Smooth muscle cell (in vitro differentiated cells): ENCODE results near the gene TSC1. TPM values are rescaled to one million over a fixed set of nuclear protein-coding genes. Genes with fewer than 3 reads are reported as not detected.

Experiments used
- DNase-seq: peaks from one replicate; lab custom pipeline; 2025; ENCODE audit not compliant: unreplicated experiment; lab: John Stamatoyannopoulos, UW
- H2AFZ ChIP-seq: fragments of 200-600 bp; sonication (generic); 2 replicates; pipeline ENCODE4 v1.6.0; 2016; ENCODE audit warnings: antibody characterized with exemption, low read depth, mild to moderate bottlenecking
- H3F3A ChIP-seq: fragments of 200-600 bp; sonication (generic); 2 replicates; pipeline ENCODE4 v1.6.0; 2017; ENCODE audit warnings: antibody characterized with exemption, low read depth
- H3K27ac ChIP-seq: fragments of 200-600 bp; sonication (generic); 2 replicates; pipeline ENCODE4 v1.5.1; 2016; ENCODE audit warnings: low read depth, mild to moderate bottlenecking
- H3K27me3 ChIP-seq: fragments of 200-600 bp; sonication (generic); 2 replicates; pipeline ENCODE4 v1.6.1; 2016; ENCODE audit warnings: low read depth, mild to moderate bottlenecking
- H3K36me3 ChIP-seq: fragments of 200-600 bp; sonication (generic); 2 replicates; pipeline ENCODE4 v1.5.1; 2016; ENCODE audit warnings: low read depth
- H3K4me1 ChIP-seq: fragments of 200-600 bp; sonication (generic); 2 replicates; pipeline ENCODE4 v1.5.1; 2016; ENCODE audit warnings: low read depth
- H3K4me2 ChIP-seq: fragments of 200-600 bp; sonication (generic); 2 replicates; pipeline ENCODE4 v1.6.0; 2016; ENCODE audit warnings: mild to moderate bottlenecking
- H3K4me3 ChIP-seq: fragments of 200-600 bp; sonication (generic); 2 replicates; pipeline ENCODE4 v1.5.1; 2016; ENCODE audit warnings: mild to moderate bottlenecking
- H3K79me2 ChIP-seq: fragments of 200-600 bp; sonication (generic); 2 replicates; pipeline ENCODE4 v1.6.0; 2016; ENCODE audit warnings: low read depth, mild to moderate bottlenecking
- H3K9ac ChIP-seq: fragments of 200-600 bp; sonication (generic); 2 replicates; pipeline ENCODE4 v1.6.0; 2016; ENCODE audit warnings: low read depth
- H3K9me3 ChIP-seq: fragments of 200-600 bp; sonication (generic); replicated peaks from 2 replicates; pipeline ENCODE4 v1.5.1; 2016; ENCODE audit warnings: low read depth
- H4K20me1 ChIP-seq: fragments of 200-600 bp; sonication (generic); 2 replicates; pipeline ENCODE4 v1.6.0; 2016; ENCODE audit warnings: low read depth
- CTCF ChIP-seq: fragments of 200-600 bp; sonication (generic); IDR thresholded peaks from 2 replicates; pipeline ENCODE4 v1.5.1; 2017; ENCODE audit warnings: borderline replicate concordance, mild to moderate bottlenecking, antibody characterized with exemption; ENCODE audit not compliant: insufficient read depth, poor library complexity, severe bottlenecking
- WGBS: methylation state at CpG from one replicate; pipeline ENCODE4 v1.1.7; 2016; ENCODE audit warnings: low lambda C conversion rate; 5-methylcytosine and 5-hydroxymethylcytosine counted together
- polyA plus RNA-seq: library from polyadenylated mRNA; unstranded; fragments of >200 nt; fragmentation: Nextera tagmentation; extraction: Ambion mirVana; gene quantifications from 2 replicates; pipeline ENCODE4 v1.2.1, GENCODE V29; 2016
- total RNA-seq: library from RNA; depleted of rRNA; stranded (reverse); fragments of >200 nt; gene quantifications from 2 replicates; pipeline ENCODE4 v1.2.3, GENCODE V29; 2014

TSC1 gene
- total and polyA plus RNA-seq, 2 experiments from 2014 or later = 17.4 to 48.9 TPM

GRCh38 chr9:132943651-132944293 lies 644 bp downstream of the TSC1 start:
- peaks cover 10% of the 10 kb centered on the region for H3K4me1 ChIP-seq
- no peaks in the 10 kb centered on the region for H3K27me3 ChIP-seq
- peak overlapping the region; percentile 95 for H3K4me2 ChIP-seq
- WGBS = 3% methylated on average over 18 of the region's 25 CpGs
- H3K9ac ChIP-seq = peak overlapping the region; percentile 99
- peak overlapping the region; percentile 50 for H2AFZ ChIP-seq
- H3K4me3 ChIP-seq = peak overlapping the region; percentile 92
- H4K20me1 ChIP-seq = peaks cover 45% of the 10 kb centered on the region
- H3K27ac ChIP-seq = peak overlapping the region; percentile 99
- no peak for TF ChIP-seq CTCF
- no peaks in the 10 kb centered on the region for H3K36me3 ChIP-seq
- no peak for DNase-seq
- peaks cover 55% of the 10 kb centered on the region for H3K79me2 ChIP-seq
- no peaks in the 10 kb centered on the region for H3K9me3 ChIP-seq
- H3F3A ChIP-seq = no peaks in the 10 kb centered on the region

- no peak for DNase-seq
- no peak for TF ChIP-seq CTCF
- 62% methylated on average over 5 of the region's 5 CpGs for WGBS
- Histone ChIP-seq H3K27ac (no peak overlapping the region), H3K4me2 (peak overlapping the region; percentile 95), H2AFZ (no peak overlapping the region), H3K4me1 (peaks cover 10% of the 10 kb centered on the region), H3K79me2 (peaks cover 66% of the 10 kb centered on the region), H3K27me3 (no peaks in the 10 kb centered on the region), H3K36me3 (no peaks in the 10 kb centered on the region), H3K9ac (peak overlapping the region; percentile 99), H3F3A (no peaks in the 10 kb centered on the region), H3K4me3 (peak overlapping the region; percentile 92), H4K20me1 (peaks cover 55% of the 10 kb centered on the region), H3K9me3 (no peaks in the 10 kb centered on the region)
Measured at GRCh38 chr9:132942541-132943182, 1.8 kb downstream of the TSC1 start.

- H3K4me3 ChIP-seq = no peak overlapping the region
- 90% methylated on average over 1 of the region's 1 CpG for WGBS
- H3K27me3 ChIP-seq = no peaks in the 10 kb centered on the region
- no peak overlapping the region for H2AFZ ChIP-seq
- peaks cover 83% of the 10 kb centered on the region for H3K79me2 ChIP-seq
- H3K27ac ChIP-seq = no peak overlapping the region
- TF ChIP-seq CTCF = no peak
- H3K4me1 ChIP-seq = peaks cover 10% of the 10 kb centered on the region
- H3K9ac ChIP-seq = no peak overlapping the region
- no peaks in the 10 kb centered on the region for H3K9me3 ChIP-seq
- no peaks in the 10 kb centered on the region for H3F3A ChIP-seq
- no peak for DNase-seq
- no peak overlapping the region for H3K4me2 ChIP-seq
- peaks cover 90% of the 10 kb centered on the region for H4K20me1 ChIP-seq
- no peaks in the 10 kb centered on the region for H3K36me3 ChIP-seq
Measured at GRCh38 chr9:132939169-132939568, 5.2 kb downstream of the TSC1 start.
